SK-N-SH (cell line): ENCODE data around the gene MBNL2. TPM values are rescaled to one million over a fixed set of nuclear protein-coding genes. Genes with fewer than 3 reads are reported as not detected.

Experiments
- CTCF ChIA-PET: fragments of 300-600, 350-600 bp; formaldehyde crosslinking; extraction: SDS; loops from one replicate; lab custom pipeline; 2021; lab: Yijun Ruan, JAX
- POLR2A ChIA-PET: fragments of 350-600 bp; sonication (Branson Sonifier 250); formaldehyde crosslinking; extraction: SDS; loops from one replicate; lab custom pipeline; 2020; ENCODE audit warnings: antibody characterized with exemption, inconsistent platforms; lab: Yijun Ruan, JAX
- DNase-seq: peaks from one replicate; pipeline ENCODE4 v3.0.0; 2012
- H2AFZ ChIP-seq: fragments of 200-600 bp; sonication (generic); 2 replicates; pipeline ENCODE4 v1.8.1; 2016; ENCODE audit warnings: antibody characterized with exemption, mild to moderate bottlenecking, low read depth
- H3F3A ChIP-seq: fragments of 200-600 bp; sonication (generic); replicated peaks from 2 replicates; pipeline ENCODE3; 2016; ENCODE audit warnings: antibody characterized with exemption, mild to moderate bottlenecking; ENCODE audit not compliant: insufficient read depth
- H3K27ac ChIP-seq, 2 experiments: fragments of 200-500 bp in 1 of 2; fragments of 200-600 bp in 1 of 2; sonication (Bioruptor generic) in 1 of 2; sonication (generic), shearing (Covaris generic) in 1 of 2; 2 replicates each; pipeline versions ENCODE4 v1.5.1 to v1.6.1; 2014 to 2016; ENCODE audit warnings: low read depth in 2 of 2, inconsistent platforms in 1 of 2, low read length in 1 of 2, mild to moderate bottlenecking in 1 of 2, mixed read lengths in 1 of 2
- H3K27me3 ChIP-seq: fragments of 200-600 bp; sonication (generic), shearing (Covaris generic); 2 replicates; pipeline ENCODE4 v1.6.1; 2016; ENCODE audit warnings: mixed run types; ENCODE audit not compliant: insufficient read depth
- H3K36me3 ChIP-seq, 2 experiments: fragments of 200-500 bp in 1 of 2; fragments of 200-600 bp in 1 of 2; sonication (Bioruptor generic) in 1 of 2; sonication (generic) in 1 of 2; replicated peaks in 1 of 2; 2 replicates each; pipeline versions ENCODE3 to v1.5.1; 2014 to 2016; ENCODE audit warnings: low read length in 1 of 2, mild to moderate bottlenecking in 1 of 2; ENCODE audit not compliant: insufficient read depth in 2 of 2, control insufficient read depth in 1 of 2
- H3K4me1 ChIP-seq, 2 experiments: fragments of 200-500 bp in 1 of 2; fragments of 200-600 bp in 1 of 2; sonication (Bioruptor generic) in 1 of 2; sonication (generic), shearing (Covaris generic) in 1 of 2; 2 replicates each; pipeline versions ENCODE4 v1.5.1 to v1.6.1; 2014 to 2016; ENCODE audit warnings: low read depth in 1 of 2, low read length in 1 of 2, mixed run types in 1 of 2; ENCODE audit not compliant: insufficient read depth in 2 of 2, control insufficient read depth in 1 of 2
- H3K4me2 ChIP-seq: fragments of 200-600 bp; sonication (generic), shearing (Covaris generic); 2 replicates; pipeline ENCODE4 v1.6.1; 2017; ENCODE audit warnings: mixed run types
- H3K4me3 ChIP-seq, 2 experiments: fragments of 200-500 bp in 1 of 2; fragments of 200-600 bp in 1 of 2; sonication (Bioruptor generic) in 1 of 2; sonication (generic), shearing (Covaris generic) in 1 of 2; 2 replicates each; pipeline versions ENCODE4 v1.5.1 to v1.8.1; 2014 to 2016; ENCODE audit warnings: low read depth in 2 of 2, inconsistent platforms in 1 of 2, low read length in 1 of 2, mild to moderate bottlenecking in 1 of 2, mixed read lengths in 1 of 2, moderate library complexity in 1 of 2
- H3K79me2 ChIP-seq: fragments of 200-600 bp; sonication (generic); 2 replicates; pipeline ENCODE4 v1.8.1; 2017; ENCODE audit warnings: mild to moderate bottlenecking; ENCODE audit not compliant: insufficient read depth
- H3K9ac ChIP-seq: fragments of 200-600 bp; sonication (generic); 2 replicates; pipeline ENCODE4 v1.6.1; 2017; ENCODE audit warnings: mixed run types
- H3K9me2 ChIP-seq: fragments of 200-600 bp; sonication (generic); 2 replicates; pipeline ENCODE4 v1.6.1; 2017; ENCODE audit warnings: mixed run types
- H3K9me3 ChIP-seq: fragments of 200-600 bp; sonication (generic); 2 replicates; pipeline ENCODE4 v1.6.1; 2017; ENCODE audit warnings: mixed run types, mild to moderate bottlenecking, moderate library complexity
- H4K20me1 ChIP-seq: fragments of 200-600 bp; sonication (generic); 2 replicates; pipeline ENCODE4 v1.6.1; 2017; ENCODE audit warnings: mild to moderate bottlenecking, mixed run types; ENCODE audit not compliant: insufficient read depth
- CHD2 ChIP-seq: fragments of 150-350 bp; IDR thresholded peaks from 2 replicates; pipeline ENCODE4 v1.6.1; 2018; ENCODE audit warnings: low read length; ENCODE audit not compliant: partially characterized antibody
- ELF1 ChIP-seq: IDR thresholded peaks from 2 replicates; pipeline ENCODE4 v1.4.0; 2012
- EP300 ChIP-seq, 2 experiments: IDR thresholded peaks; 2 replicates each; pipeline versions ENCODE4 v1.4.0 to v1.6.1; 2012; ENCODE audit warnings: borderline replicate concordance in 1 of 2, low read depth in 1 of 2, low read length in 1 of 2
- EZH2phosphoT487 ChIP-seq: fragments of 200-600 bp; sonication (generic); IDR thresholded peaks from 2 replicates; pipeline ENCODE4 v1.6.1; 2017; ENCODE audit warnings: low read depth, mixed run types, mild to moderate bottlenecking, antibody characterized with exemption, moderate library complexity, borderline replicate concordance
- FOSL2 ChIP-seq: IDR thresholded peaks from 2 replicates; pipeline ENCODE4 v1.4.0; 2012; ENCODE audit warnings: low read depth, mild to moderate bottlenecking, moderate library complexity, borderline replicate concordance
- MEF2A ChIP-seq: IDR thresholded peaks from 2 replicates; pipeline ENCODE4 v1.4.0; 2012; ENCODE audit warnings: low read depth, borderline replicate concordance
- MXI1 ChIP-seq: IDR thresholded peaks from 2 replicates; pipeline ENCODE4 v1.6.1; 2012; ENCODE audit warnings: mild to moderate bottlenecking, low read depth, low read length, improper control_type of control experiment
- NRF1 ChIP-seq: IDR thresholded peaks from 2 replicates; pipeline ENCODE4 v1.6.1; 2012; ENCODE audit warnings: low read depth, mild to moderate bottlenecking, low read length
- RAD21 ChIP-seq: IDR thresholded peaks from 2 replicates; pipeline ENCODE4 v1.6.1; 2012; ENCODE audit warnings: mild to moderate bottlenecking, low read length
- RCOR1 ChIP-seq: fragments of 150-350 bp; IDR thresholded peaks from 2 replicates; pipeline ENCODE4 v1.6.1; 2017; ENCODE audit warnings: antibody characterized with exemption, low read length
- SIN3A ChIP-seq: IDR thresholded peaks from 2 replicates; pipeline ENCODE4 v1.6.1; 2012; ENCODE audit warnings: low read depth, mild to moderate bottlenecking, low read length, moderate library complexity, borderline replicate concordance
- TCF12 ChIP-seq: IDR thresholded peaks from 2 replicates; pipeline ENCODE4 v1.4.0; 2012
- TEAD4 ChIP-seq: IDR thresholded peaks from 2 replicates; pipeline ENCODE4 v1.4.0; 2012; ENCODE audit warnings: mild to moderate bottlenecking, borderline replicate concordance; ENCODE audit not compliant: insufficient read depth
- WGBS: methylation state at CpG from one replicate; pipeline ENCODE4 v1.1.6; 2017; ENCODE audit warnings: low lambda C conversion rate; 5-methylcytosine and 5-hydroxymethylcytosine counted together
- polyA plus RNA-seq, 3 experiments: library from polyadenylated mRNA; depleted of rRNA; stranded (reverse); fragments of >200 nt; gene quantifications; 2 replicates each; pipeline ENCODE4 v1.2.3, GENCODE V29; 2012
- TF ChIP-seq, protein P1 (sequence below): IDR thresholded peaks from 2 replicates; pipeline ENCODE4; 2012
- TF ChIP-seq, protein P2 (sequence below): IDR thresholded peaks from 2 replicates; pipeline ENCODE4 v1.4.0; 2012; ENCODE audit warnings: low read depth
- TF ChIP-seq, protein P3 (sequence below): IDR thresholded peaks from 2 replicates; pipeline ENCODE4 v1.4.0; 2012; ENCODE audit warnings: low read depth, borderline replicate concordance

Gene MBNL2
- polyA plus RNA-seq, 1 of the 3 experiments (the other 2 are of a cell fraction) = 24.5 TPM

DNA sequence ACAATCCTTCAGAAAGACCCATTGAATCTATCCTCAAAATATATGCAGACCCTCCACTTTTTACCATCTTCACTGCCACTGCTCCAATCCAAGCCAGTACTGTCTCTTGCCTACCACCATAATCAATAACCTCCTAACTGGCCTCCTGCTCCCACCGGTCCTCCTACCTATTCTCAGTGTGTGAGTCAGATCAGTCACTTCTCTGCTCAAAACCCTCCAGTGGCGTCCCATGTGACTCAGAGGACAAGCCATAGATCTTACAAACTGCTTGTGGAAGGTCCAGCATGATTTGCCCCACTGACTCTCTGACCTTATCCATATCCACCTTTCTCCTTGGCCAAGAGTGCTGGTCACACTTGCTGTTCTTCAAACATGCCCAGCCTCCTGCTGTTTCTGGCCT lies 23.4 kb upstream of the MBNL2 start:
- Histone ChIP-seq H3K79me2 (no peaks in the 10 kb centered on the region), H3K4me3 (no peak overlapping the region), H3K4me2 (no peak overlapping the region), H3K36me3 (no peaks in the 10 kb centered on the region), H3K9me2 (no peaks in the 10 kb centered on the region), H3F3A (no peaks in the 10 kb centered on the region), H3K4me1 (peaks cover 2 to 7% of the 10 kb centered on the region in 2 experiments; a peak in 2 of 4 replicates), H4K20me1 (no peaks in the 10 kb centered on the region), H3K9me3 (no peaks in the 10 kb centered on the region), H3K9ac (no peak overlapping the region), H3K27ac (no peak overlapping the region), H3K27me3 (no peaks in the 10 kb centered on the region), H2AFZ (no peak overlapping the region)
- CTCF ChIA-PET = no interaction called here
- WGBS = 78% methylated on average over 2 of the region's 2 CpGs
- no peak for DNase-seq
- no peak for TF ChIP-seq SIN3A
- POLR2A ChIA-PET = no interaction called here

DNA sequence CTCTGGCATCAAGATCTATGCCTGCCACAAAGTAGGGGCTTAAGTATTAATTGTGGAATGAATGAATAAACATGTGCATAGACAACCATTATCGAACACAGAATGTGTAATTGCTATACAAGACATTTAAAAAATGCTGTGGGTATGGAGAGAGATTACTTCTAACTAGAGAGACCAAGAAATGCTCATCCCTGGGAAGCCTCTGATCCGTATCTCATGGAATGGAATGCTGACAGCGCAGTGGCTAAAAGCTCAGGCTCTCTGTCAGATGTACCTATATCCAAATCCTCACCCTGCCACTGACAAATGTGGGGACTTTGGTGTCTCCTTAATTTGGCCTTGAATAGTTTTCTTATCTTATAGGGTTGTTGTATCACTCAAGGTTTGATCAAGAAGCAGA lies 22.7 kb upstream of the MBNL2 start:
- TF ChIP-seq, protein P1, sequence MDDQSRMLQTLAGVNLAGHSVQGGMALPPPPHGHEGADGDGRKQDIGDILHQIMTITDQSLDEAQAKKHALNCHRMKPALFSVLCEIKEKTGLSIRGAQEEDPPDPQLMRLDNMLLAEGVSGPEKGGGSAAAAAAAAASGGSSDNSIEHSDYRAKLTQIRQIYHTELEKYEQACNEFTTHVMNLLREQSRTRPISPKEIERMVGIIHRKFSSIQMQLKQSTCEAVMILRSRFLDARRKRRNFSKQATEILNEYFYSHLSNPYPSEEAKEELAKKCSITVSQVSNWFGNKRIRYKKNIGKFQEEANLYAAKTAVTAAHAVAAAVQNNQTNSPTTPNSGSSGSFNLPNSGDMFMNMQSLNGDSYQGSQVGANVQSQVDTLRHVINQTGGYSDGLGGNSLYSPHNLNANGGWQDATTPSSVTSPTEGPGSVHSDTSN = no peak
- TF ChIP-seq MEF2A (no peak), EP300 (IDR thresholded peaks at IDR 0.05; ENCODE audit: borderline replicate concordance in 1 of 2, low read depth in 1 of 2, low read length in 1 of 2) (no peak), MXI1 (no peak), RAD21 (no peak), NRF1 (no peak), TEAD4 (no peak), ELF1 (no peak), CHD2 (no peak), TCF12 (no peak), SIN3A (no peak), FOSL2 (no peak), RCOR1 (no peak), EZH2phosphoT487 (no peak)
- TF ChIP-seq, protein P2, sequence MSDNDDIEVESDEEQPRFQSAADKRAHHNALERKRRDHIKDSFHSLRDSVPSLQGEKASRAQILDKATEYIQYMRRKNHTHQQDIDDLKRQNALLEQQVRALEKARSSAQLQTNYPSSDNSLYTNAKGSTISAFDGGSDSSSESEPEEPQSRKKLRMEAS = no peak
- TF ChIP-seq, protein P3, sequence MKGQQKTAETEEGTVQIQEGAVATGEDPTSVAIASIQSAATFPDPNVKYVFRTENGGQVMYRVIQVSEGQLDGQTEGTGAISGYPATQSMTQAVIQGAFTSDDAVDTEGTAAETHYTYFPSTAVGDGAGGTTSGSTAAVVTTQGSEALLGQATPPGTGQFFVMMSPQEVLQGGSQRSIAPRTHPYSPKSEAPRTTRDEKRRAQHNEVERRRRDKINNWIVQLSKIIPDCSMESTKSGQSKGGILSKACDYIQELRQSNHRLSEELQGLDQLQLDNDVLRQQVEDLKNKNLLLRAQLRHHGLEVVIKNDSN = no peak
- Histone ChIP-seq H3K79me2 (no peaks in the 10 kb centered on the region), H3K9me3 (no peaks in the 10 kb centered on the region), H3K4me1 (peaks cover 2 to 7% of the 10 kb centered on the region in 2 experiments; a peak in 2 of 4 replicates), H2AFZ (no peak overlapping the region), H3F3A (no peaks in the 10 kb centered on the region), H3K4me3 (no peak overlapping the region), H3K36me3 (no peaks in the 10 kb centered on the region), H4K20me1 (no peaks in the 10 kb centered on the region), H3K9ac (no peak overlapping the region), H3K9me2 (no peaks in the 10 kb centered on the region), H3K27me3 (no peaks in the 10 kb centered on the region), H3K27ac (no peak overlapping the region), H3K4me2 (no peak overlapping the region)
- CTCF ChIA-PET = interaction anchor here (1.2 kb wide), 1 partner anchor 74 kb away, joined by 3 read pairs; no protein-coding TSS in a partner anchor
- 93% methylated on average over 3 of the region's 3 CpGs for WGBS
- POLR2A ChIA-PET = no interaction called here
- DNase-seq = no peak
